Psoas muscle (tissue), 8 donors: ENCODE measurements around the gene C1QTNF4. TPM values are rescaled to one million over a fixed set of nuclear protein-coding genes. Genes with fewer than 3 reads are reported as not detected.

Source experiments
- ATAC-seq, 4 donors: fragments of 200-7000 bp; cut with Tn5 transposase; one replicate each; pipeline ENCODE4 v1.9.1; 2020; ENCODE audit warnings: moderate library complexity in 3 of 4, mild to moderate bottlenecking in 2 of 4
- DNase-seq, 2 donors: peaks; one replicate each; pipeline ENCODE4 v3.0.0-alpha.2; 2020
- H3K27ac ChIP-seq: fragments of 200-600 bp; one replicate; pipeline ENCODE4 v1.8.0; 2022
- H3K27me3 ChIP-seq, 3 donors: fragments of 200-600 bp in 1 of 3; one replicate each; pipeline versions ENCODE4 v1.6.1 to v1.8.0; 2013 to 2022; ENCODE audit warnings: low read length in 2 of 3, mild to moderate bottlenecking in 2 of 3, moderate library complexity in 1 of 3; ENCODE audit not compliant: insufficient read depth in 3 of 3
- H3K36me3 ChIP-seq, 2 donors: fragments of 200-600 bp in 1 of 2; one replicate each; pipeline versions ENCODE4 v1.6.1 to v1.8.0; 2013 to 2022; ENCODE audit warnings: low read depth in 1 of 2, mild to moderate bottlenecking in 1 of 2, moderate library complexity in 1 of 2; ENCODE audit not compliant: insufficient read depth in 1 of 2
- H3K4me1 ChIP-seq: fragments of 200-600 bp; one replicate; pipeline ENCODE4 v1.8.0; 2022
- H3K4me3 ChIP-seq: fragments of 200-600 bp; one replicate; pipeline ENCODE4 v1.8.0; 2022; ENCODE audit warnings: mild to moderate bottlenecking
- H3K9me3 ChIP-seq: fragments of 200-600 bp; one replicate; pipeline ENCODE4 v1.8.0; 2022
- CTCF ChIP-seq: fragments of 200-600 bp; IDR thresholded peaks from one replicate; pipeline ENCODE4 v1.8.0; 2022; ENCODE audit warnings: antibody characterized with exemption
- WGBS, 3 donors: extraction: QIAGEN DNeasy Blood & Tissue Kit; methylation state at CpG; one replicate each; pipeline versions ENCODE4 v1.1.6 to v1.1.7; 2013; 5-methylcytosine and 5-hydroxymethylcytosine counted together
- intact Hi-C, 2 donors: fragments of 100-400 bp; cut with DNase I; formaldehyde crosslinking; loops; one replicate each; pipeline versions ENCODE4 v1.11.0 to v1.14.2; 2022
- polyA plus RNA-seq, 3 donors: library from polyadenylated mRNA; stranded (reverse); fragments of 200-250 nt; gene quantifications; one replicate each; pipeline ENCODE4 v1.2.3, GENCODE V29; 2013
- total RNA-seq, 4 donors: library from RNA; stranded (reverse); fragmentation: NEBNext Ultra II Directional in 2 of 4; extraction: Animal tissue kit (Norgen Biotek cat#: 25700) in 2 of 4; gene quantifications; one replicate each; pipeline versions ENCODE4 v1.2.1 to v1.2.4, GENCODE V29; 2021 to 2023
- donor health status: healthy with polysubstance abuse.
- donor health status: DM: no; HTN: no; CAD: no; lungs with moderate emphysema.
- donor health status: Bipolar disorder and iron deficiency.
- donor health status: healthy.
- donor health status: DM: yes; HTN: yes; CAD: no.
- donor health status: DM: no; HTN: no; CAD: no.
- donor health status: DM: no; HTN: no; CAD: no.
- donor health status: DM: yes; HTN: yes; CAD: no.

Gene C1QTNF4
- total and polyA plus RNA-seq, 7 donors, result 0.19 to 0.70 (median 0.33) TPM; not detected in 1

GRCh38 chr11:47589977-47590861, 4.0 kb downstream of the C1QTNF4 start:
- no peak overlapping the region for H3K27ac ChIP-seq
- no peaks in the 10 kb centered on the region for H3K4me1 ChIP-seq
- no peaks in the 10 kb centered on the region for H3K9me3 ChIP-seq
- peaks cover 0 to 5% of the 10 kb centered on the region in 2 donors for H3K36me3 ChIP-seq
- TF ChIP-seq CTCF, result no peak
- peak overlapping the region; percentile 53 for H3K4me3 ChIP-seq
- peak in 2 of 4 donors; percentile 8 to 29 for ATAC-seq
- intact Hi-C loops, result no loop called here
- H3K27me3 ChIP-seq, result peaks cover 0 to 53% (median 23%) of the 10 kb centered on the region in 3 donors
- 33 to 35% (median 35%) methylated on average over 108 to 122 of the region's 122 CpGs for WGBS, 3 donors
- DNase-seq, result no peak

- DNase-seq, result no peak
- WGBS, 3 donors, result 32 to 37% (median 36%) methylated on average over 44 to 51 of the region's 51 CpGs
- ATAC-seq, result peak in 1 of 4 donors; percentile 38
- H3K4me1 ChIP-seq, result no peaks in the 10 kb centered on the region
- intact Hi-C loops, result no loop called here
- peak overlapping the region; percentile 53 for H3K4me3 ChIP-seq
- peaks cover 0 to 51% (median 23%) of the 10 kb centered on the region in 3 donors for H3K27me3 ChIP-seq
- no peak for TF ChIP-seq CTCF
- H3K9me3 ChIP-seq, result no peaks in the 10 kb centered on the region
- no peak overlapping the region for H3K27ac ChIP-seq
- H3K36me3 ChIP-seq, result peaks cover 0 to 12% of the 10 kb centered on the region in 2 donors
Measured at GRCh38 chr11:47589584-47589976, 4.6 kb downstream of the C1QTNF4 start.

GRCh38 chr11:47589118-47589517, 5.1 kb downstream of the C1QTNF4 start:
- H3K36me3 ChIP-seq, result peaks cover under 1 to 16% of the 10 kb centered on the region in 2 donors
- H3K27me3 ChIP-seq, result peaks cover 0 to 47% (median 19%) of the 10 kb centered on the region in 3 donors
- 78 to 89% (median 83%) methylated on average over 11 of the region's 11 CpGs for WGBS, 3 donors
- no peak for TF ChIP-seq CTCF
- ATAC-seq, result no peak
- DNase-seq, result no peak
- H3K4me1 ChIP-seq, result no peaks in the 10 kb centered on the region
- H3K4me3 ChIP-seq, result peak overlapping the region; percentile 53
- H3K9me3 ChIP-seq, result no peaks in the 10 kb centered on the region
- no peak overlapping the region for H3K27ac ChIP-seq
- intact Hi-C loops, result no loop called here

GRCh38 chr11:47587723-47588326, 6.4 kb downstream of the C1QTNF4 start:
- no peak for TF ChIP-seq CTCF
- peak in 3 of 4 donors; percentile 23 to 35 (median 35) for ATAC-seq
- Histone ChIP-seq H3K27me3 (peaks cover 0 to 34% (median 9%) of the 10 kb centered on the region in 3 donors), H3K4me1 (no peaks in the 10 kb centered on the region), H3K27ac (no peak overlapping the region), H3K4me3 (no peak overlapping the region), H3K9me3 (no peaks in the 10 kb centered on the region), H3K36me3 (peaks cover 8 to 29% of the 10 kb centered on the region in 2 donors)
- DNase-seq, result peak; percentile 59 to 77
- 41 to 56% (median 48%) methylated on average over 11 to 14 of the region's 14 CpGs for WGBS, 3 donors
- intact Hi-C loops, result no loop called here
